Anterior cingulate cortex (tissue), 58 donors: Measurements from ENCODE around the gene CAPSL.
"Not testable (repeated sequence)": the region's sequence is repeated elsewhere in the genome, so short reads cannot be mapped to it uniquely, and the experiment has no call there.

Source experiments
- DNase-seq, 58 donors: peaks; one replicate each; lab custom pipeline; 2025; lab: John Stamatoyannopoulos, UW

The CAPSL gene

GRCh38 chr5:35878079-35878478, 60.3 kb downstream of the CAPSL start:
- DNase-seq = no peak

GRCh38 chr5:35877655-35878054, 60.8 kb downstream of the CAPSL start:
- no peak for DNase-seq

GRCh38 chr5:35876922-35877321, 61.5 kb downstream of the CAPSL start:
- no peak for DNase-seq

GRCh38 chr5:35876454-35876853, 62.0 kb downstream of the CAPSL start:
- no peak for DNase-seq

GRCh38 chr5:35870605-35871004, 67.8 kb downstream of the CAPSL start:
- no peak for DNase-seq

GRCh38 chr5:35869685-35870277, 68.6 kb downstream of the CAPSL start:
- no peak for DNase-seq

GRCh38 chr5:35867998-35868397, 70.4 kb downstream of the CAPSL start:
- DNase-seq = no peak

GRCh38 chr5:35863159-35863558, 75.3 kb downstream of the CAPSL start:
- DNase-seq = no peak

GRCh38 chr5:35862126-35862525, 76.3 kb downstream of the CAPSL start:
- no peak for DNase-seq

GRCh38 chr5:35861718-35862117, 76.7 kb downstream of the CAPSL start:
- no peak for DNase-seq

GRCh38 chr5:35860686-35861085, 77.7 kb downstream of the CAPSL start:
- DNase-seq = no peak

GRCh38 chr5:35859101-35859661, 79.2 kb downstream of the CAPSL start:
- DNase-seq = peak in 3 of 58 donors; percentile 2 to 5 (median 3)

GRCh38 chr5:35857606-35858205, 80.7 kb downstream of the CAPSL start:
- no peak for DNase-seq

GRCh38 chr5:35856765-35857351, 81.6 kb downstream of the CAPSL start, which contains the start of gene IL7R:
Gene IL7R (plus strand): TSS chr5:35856891. CDS start chr5:35856978, 87 bp downstream.
- DNase-seq = no peak

GRCh38 chr5:35856186-35856764, 82.1 kb downstream of the CAPSL start:
- DNase-seq = not testable (repeated sequence)

- no peak for DNase-seq
Observed at GRCh38 chr5:35855187-35855586, 83.2 kb downstream of the CAPSL start.
